Endodermal cell (in vitro differentiated cells): ENCODE results near the gene SOX10. TPM values are rescaled to one million over a fixed set of nuclear protein-coding genes. Genes with fewer than 3 reads are reported as not detected.
"Not testable (repeated sequence)": the region's sequence is repeated elsewhere in the genome, so short reads cannot be mapped to it uniquely, and the experiment has no call there.

Source experiments
- DNase-seq: peaks from one replicate; pipeline ENCODE4 v3.0.0-alpha.2; 2017
- H3K27ac ChIP-seq: 2 replicates; pipeline ENCODE4 v1.5.1; 2013; ENCODE audit warnings: mild to moderate bottlenecking, low read depth, low read length, moderate library complexity
- H3K27me3 ChIP-seq: 2 replicates; pipeline ENCODE4 v1.6.1; 2013; ENCODE audit warnings: mild to moderate bottlenecking, low read length, moderate library complexity; ENCODE audit not compliant: insufficient read depth, control insufficient read depth, poor library complexity, severe bottlenecking
- H3K36me3 ChIP-seq: 2 replicates; pipeline ENCODE4 v1.7.0; 2013; ENCODE audit warnings: mild to moderate bottlenecking, low read length, moderate library complexity; ENCODE audit not compliant: control insufficient read depth, insufficient read depth
- H3K4me1 ChIP-seq: one replicate; pipeline ENCODE4 v1.7.0; 2013; ENCODE audit warnings: low read length; ENCODE audit not compliant: control insufficient read depth, insufficient read depth
- H3K4me3 ChIP-seq: 2 replicates; pipeline ENCODE4 v1.5.1; 2013; ENCODE audit warnings: mild to moderate bottlenecking, low read length, moderate library complexity
- H3K9ac ChIP-seq: 2 replicates; pipeline ENCODE4 v1.6.1; 2013; ENCODE audit warnings: mild to moderate bottlenecking, low read length, moderate library complexity; ENCODE audit not compliant: poor library complexity, severe bottlenecking; ENCODE audit errors: extremely low read depth
- H3K9me3 ChIP-seq: 2 replicates; pipeline ENCODE4 v1.6.1; 2013; ENCODE audit warnings: mild to moderate bottlenecking, low read length, moderate library complexity; ENCODE audit not compliant: control insufficient read depth
- H3K27ac Mint-ChIP-seq: 2 replicates; pipeline ENCODE4 v1.8.0; 2020; ENCODE audit warnings: mixed read lengths
- H3K27me3 Mint-ChIP-seq: 2 replicates; pipeline ENCODE4 v1.8.0; 2021; ENCODE audit warnings: mild to moderate bottlenecking, mixed read lengths; ENCODE audit not compliant: insufficient read depth
- H3K36me3 Mint-ChIP-seq: 2 replicates; pipeline ENCODE4 v1.8.0; 2020; ENCODE audit warnings: low read depth, mixed read lengths
- H3K4me1 Mint-ChIP-seq: 2 replicates; pipeline ENCODE4 v1.8.0; 2020; ENCODE audit warnings: mixed read lengths
- H3K4me3 Mint-ChIP-seq: 2 replicates; pipeline ENCODE4 v1.8.0; 2020; ENCODE audit warnings: mild to moderate bottlenecking, moderate library complexity, mixed read lengths
- H3K9me3 Mint-ChIP-seq: 2 replicates; pipeline ENCODE4 v1.8.0; 2020; ENCODE audit warnings: mild to moderate bottlenecking, mixed read lengths
- CTCF ChIP-seq: fragments of 200-600 bp; sonication (generic); conservative IDR thresholded peaks from 2 replicates; pipeline ENCODE4 v1.5.0; 2021; ENCODE audit warnings: antibody characterized with exemption, mild to moderate bottlenecking
- WGBS, 2 experiments: methylation state at CpG; one replicate each; pipeline versions ENCODE4 v1.1.5 to v1.1.7; 2013; ENCODE audit warnings: missing lambda C conversion rate in 2 of 2, mixed read lengths in 1 of 2; ENCODE audit not compliant: insufficient coverage in 1 of 2, insufficient read length in 1 of 2; 5-methylcytosine and 5-hydroxymethylcytosine counted together
- total RNA-seq, 2 donors: library from RNA; stranded (reverse); fragmentation: NEBNext Ultra II Directional in 1 of 2; extraction: Animal tissue kit (Norgen Biotek cat#: 25700) in 1 of 2; gene quantifications; 2 replicates in 1 of 2; 3 replicates in 1 of 2; pipeline ENCODE4 v1.2.1, GENCODE V29; 2021

SOX10 gene
- total RNA-seq, 2 donors from 2014 or later: 11.2 to 13.4 TPM

- H3K27me3 ChIP-seq: peaks cover 4% of the 10 kb centered on the region
- H3K27ac ChIP-seq: no peak overlapping the region
- H3K36me3 ChIP-seq: peaks cover 31% of the 10 kb centered on the region
- no peak for TF ChIP-seq CTCF
- H3K9me3 Mint-ChIP-seq: no peaks in the 10 kb centered on the region
- WGBS, 2 experiments: 86 to 90% methylated on average over 4 of the region's 4 CpGs
- peak overlapping the region; percentile 93 for H3K4me3 Mint-ChIP-seq
- DNase-seq: no peak
- H3K4me1 ChIP-seq: no peaks in the 10 kb centered on the region
- H3K4me1 Mint-ChIP-seq: peaks cover 14% of the 10 kb centered on the region
- peak overlapping the region; percentile 99 for H3K4me3 ChIP-seq
- no peak overlapping the region for H3K9ac ChIP-seq
- H3K27me3 Mint-ChIP-seq: peaks cover 10% of the 10 kb centered on the region
- peaks cover 6% of the 10 kb centered on the region for H3K9me3 ChIP-seq
- peak overlapping the region; percentile 96 for H3K27ac Mint-ChIP-seq
- peaks cover 29% of the 10 kb centered on the region for H3K36me3 Mint-ChIP-seq
Observed at GRCh38 chr22:37954686-37955085, 29.7 kb downstream of the SOX10 start.

GRCh38 chr22:37953437-37954179 is 30.7 kb downstream of the SOX10 start, which contains the start of the genes C22orf23 and POLR2F:
TSS of gene C22orf23 (minus strand) at chr22:37953601. CDS start at chr22:37953149, 452 bp downstream.
TSS of gene POLR2F (plus strand) at chr22:37953699. CDS start at chr22:37953788, 89 bp downstream.
- DNase-seq: peak; percentile 98
- Mint-ChIP-seq H3K9me3 (no peaks in the 10 kb centered on the region), H3K36me3 (peaks cover 18% of the 10 kb centered on the region), H3K27me3 (peaks cover 10% of the 10 kb centered on the region), H3K27ac (peak within 1 kb of the TSS; percentile 96), H3K4me1 (peaks cover 14% of the 10 kb centered on the region), H3K4me3 (peak within 1 kb of the TSS; percentile 93)
- Histone ChIP-seq H3K27me3 (peaks cover 4% of the 10 kb centered on the region), H3K9me3 (no peaks in the 10 kb centered on the region), H3K4me3 (peak within 1 kb of the TSS; percentile 99), H3K27ac (no peak within 1 kb of the TSS), H3K36me3 (peaks cover 20% of the 10 kb centered on the region), H3K9ac (peak within 1 kb of the TSS; percentile 83), H3K4me1 (no peaks in the 10 kb centered on the region)
- no peak for TF ChIP-seq CTCF
- 0 to 2% methylated on average over 23 to 52 of the region's 52 CpGs for WGBS, 2 experiments

- Mint-ChIP-seq H3K36me3 (peaks cover 15% of the 10 kb centered on the region), H3K9me3 (no peaks in the 10 kb centered on the region), H3K27ac (peak overlapping the region; percentile 96), H3K27me3 (peaks cover 10% of the 10 kb centered on the region), H3K4me3 (peak overlapping the region; percentile 93), H3K4me1 (peaks cover 14% of the 10 kb centered on the region)
- H3K9me3 ChIP-seq: no peaks in the 10 kb centered on the region
- H3K27ac ChIP-seq: no peak overlapping the region
- peak overlapping the region; percentile 99 for H3K4me3 ChIP-seq
- TF ChIP-seq CTCF: no peak
- peaks cover 17% of the 10 kb centered on the region for H3K36me3 ChIP-seq
- H3K9ac ChIP-seq: peak overlapping the region; percentile 83
- peaks cover 4% of the 10 kb centered on the region for H3K27me3 ChIP-seq
- H3K4me1 ChIP-seq: no peaks in the 10 kb centered on the region
- DNase-seq: no peak
- 6 to 14% methylated on average over 11 to 13 of the region's 13 CpGs for WGBS, 2 experiments
Observed at GRCh38 chr22:37953062-37953436, 31.3 kb downstream of the SOX10 start.

- not testable (repeated sequence) for DNase-seq, H3K9me3 Mint-ChIP-seq, H3K4me1 ChIP-seq, H3K9ac ChIP-seq, H3K27me3 ChIP-seq, H3K27ac ChIP-seq, H3K9me3 ChIP-seq
- H3K27ac Mint-ChIP-seq: peak overlapping the region; percentile 96
- peaks cover 10% of the 10 kb centered on the region for H3K27me3 Mint-ChIP-seq
- H3K4me3 Mint-ChIP-seq: peak overlapping the region; percentile 93
- WGBS, 2 experiments: 20 to 23% methylated on average over 15 to 20 of the region's 20 CpGs
- H3K4me1 Mint-ChIP-seq: peaks cover 14% of the 10 kb centered on the region
- peak overlapping the region; percentile 99 for H3K4me3 ChIP-seq
- H3K36me3 ChIP-seq: peaks cover 13% of the 10 kb centered on the region
- peaks cover 12% of the 10 kb centered on the region for H3K36me3 Mint-ChIP-seq
Observed at GRCh38 chr22:37952629-37953028, 31.7 kb downstream of the SOX10 start.
